ENCODE measurements around the gene MYO1E. TPM values are rescaled to one million over a fixed set of nuclear protein-coding genes. Genes with fewer than 3 reads are reported as not detected.

MYO1E gene
- total and polyA plus RNA-seq, 4 experiments from 2014 or later, result 2.1 to 4.6 TPM; not detected in 2

- Mint-ChIP-seq H3K4me3 (no peak overlapping the region), H3K36me3 (no peaks in the 10 kb centered on the region), H3K27me3 (peaks cover 1 to 6% of the 10 kb centered on the region in 2 donors), H3K4me1 (no peaks in the 10 kb centered on the region), H3K9me3 (no peaks in the 10 kb centered on the region), H3K27ac (no peak overlapping the region)
- ChIA-PET POLR2A (ENCODE audit: partially characterized antibody) (no interaction called here), CTCF (ENCODE audit: partially characterized antibody) (interaction anchor here (1.1 kb wide), 1 partner anchor 10 kb away, joined by 3 read pairs; no protein-coding TSS in a partner anchor)
- Histone ChIP-seq H3K27me3 (ENCODE audit: insufficient read depth, low read length) (no peaks in the 10 kb centered on the region), H3K36me3 (ENCODE audit: insufficient read depth, low read length) (no peaks in the 10 kb centered on the region), H3K4me1 (ENCODE audit: insufficient read depth, low read length) (no peaks in the 10 kb centered on the region), H3K27ac (ENCODE audit: low read depth, low read length) (no peak overlapping the region), H3K9me3 (ENCODE audit: control insufficient read depth in 1 of 2, low read length in 2 of 2) (no peaks in the 10 kb centered on the region), H3K4me3 (ENCODE audit: low read length in 2 of 2) (no peak overlapping the region)
- intact Hi-C loops (cut with micrococcal nuclease), result no loop called here
- DNase-seq, result no peak
Measured at GRCh38 chr15:59307165-59307537, 65.5 kb downstream of the MYO1E start.

GRCh38 chr15:59306520-59307164 is 66.0 kb downstream of the MYO1E start:
- peaks cover 1% of the 10 kb centered on the region in 2 donors for H3K27me3 Mint-ChIP-seq
- Histone ChIP-seq H3K27ac (ENCODE audit: low read depth, low read length) (no peak overlapping the region), H3K4me1 (ENCODE audit: insufficient read depth, low read length) (no peaks in the 10 kb centered on the region), H3K36me3 (ENCODE audit: insufficient read depth, low read length) (no peaks in the 10 kb centered on the region), H3K9me3 (ENCODE audit: control insufficient read depth in 1 of 2, low read length in 2 of 2) (no peaks in the 10 kb centered on the region), H3K27me3 (ENCODE audit: insufficient read depth, low read length) (no peaks in the 10 kb centered on the region), H3K4me3 (ENCODE audit: low read length in 2 of 2) (no peak overlapping the region)
- no peak overlapping the region for H3K27ac Mint-ChIP-seq
- H3K4me3 Mint-ChIP-seq, result no peak overlapping the region
- H3K9me3 Mint-ChIP-seq, result no peaks in the 10 kb centered on the region
- peaks cover 0 to 2% (median under 1%) of the 10 kb centered on the region in 4 donors for H3K4me1 Mint-ChIP-seq
- no peaks in the 10 kb centered on the region for H3K36me3 Mint-ChIP-seq
- no peak for DNase-seq
- CTCF ChIA-PET (ENCODE audit: partially characterized antibody), result interaction anchor here (1.1 kb wide), 1 partner anchor 11 kb away, joined by 3 read pairs; no protein-coding TSS in a partner anchor
- POLR2A ChIA-PET (ENCODE audit: partially characterized antibody), result no interaction called here
- intact Hi-C loops (cut with micrococcal nuclease), result no loop called here

- DNase-seq, result no peak
- ChIA-PET CTCF (ENCODE audit: partially characterized antibody) (no interaction called here), POLR2A (ENCODE audit: partially characterized antibody) (no interaction called here)
- Mint-ChIP-seq H3K36me3 (no peaks in the 10 kb centered on the region), H3K27ac (no peak overlapping the region), H3K4me1 (peaks cover 12 to 19% (median 15%) of the 10 kb centered on the region in 4 donors), H3K27me3 (peaks cover 0 to 1% of the 10 kb centered on the region in 2 donors), H3K9me3 (no peaks in the 10 kb centered on the region), H3K4me3 (no peak overlapping the region)
- Histone ChIP-seq H3K4me3 (ENCODE audit: low read length in 2 of 2) (no peak overlapping the region), H3K27me3 (ENCODE audit: insufficient read depth, low read length) (no peaks in the 10 kb centered on the region), H3K36me3 (ENCODE audit: insufficient read depth, low read length) (no peaks in the 10 kb centered on the region), H3K9me3 (ENCODE audit: control insufficient read depth in 1 of 2, low read length in 2 of 2) (no peaks in the 10 kb centered on the region), H3K27ac (ENCODE audit: low read depth, low read length) (no peak overlapping the region), H3K4me1 (ENCODE audit: insufficient read depth, low read length) (peaks cover 16% of the 10 kb centered on the region)
- intact Hi-C loops (cut with micrococcal nuclease), result no loop called here
Measured at GRCh38 chr15:59304807-59305206, 67.9 kb downstream of the MYO1E start.

GRCh38 chr15:59304034-59304795 is 68.5 kb downstream of the MYO1E start:
- peaks cover 0 to 1% of the 10 kb centered on the region in 2 donors for H3K27me3 Mint-ChIP-seq
- H3K4me1 Mint-ChIP-seq, result peaks cover 14 to 25% (median 19%) of the 10 kb centered on the region in 4 donors
- no peaks in the 10 kb centered on the region for H3K36me3 Mint-ChIP-seq
- no peaks in the 10 kb centered on the region for H3K9me3 Mint-ChIP-seq
- Histone ChIP-seq H3K27me3 (ENCODE audit: insufficient read depth, low read length) (no peaks in the 10 kb centered on the region), H3K9me3 (ENCODE audit: control insufficient read depth in 1 of 2, low read length in 2 of 2) (no peaks in the 10 kb centered on the region), H3K27ac (ENCODE audit: low read depth, low read length) (no peak overlapping the region), H3K4me3 (ENCODE audit: low read length in 2 of 2) (no peak overlapping the region), H3K36me3 (ENCODE audit: insufficient read depth, low read length) (no peaks in the 10 kb centered on the region), H3K4me1 (ENCODE audit: insufficient read depth, low read length) (peaks cover 22% of the 10 kb centered on the region)
- no peak overlapping the region for H3K27ac Mint-ChIP-seq
- ChIA-PET CTCF (ENCODE audit: partially characterized antibody) (no interaction called here), POLR2A (ENCODE audit: partially characterized antibody) (no interaction called here)
- no peak for DNase-seq
- intact Hi-C loops (cut with micrococcal nuclease), result no loop called here
- no peak overlapping the region for H3K4me3 Mint-ChIP-seq

- Mint-ChIP-seq H3K36me3 (no peaks in the 10 kb centered on the region), H3K27ac (no peak overlapping the region), H3K4me1 (peaks cover 16 to 30% (median 21%) of the 10 kb centered on the region in 4 donors), H3K27me3 (peaks cover 0 to 1% of the 10 kb centered on the region in 2 donors), H3K9me3 (no peaks in the 10 kb centered on the region), H3K4me3 (no peak overlapping the region)
- no peaks in the 10 kb centered on the region for H3K9me3 ChIP-seq (ENCODE audit: control insufficient read depth in 1 of 2, low read length in 2 of 2)
- no peaks in the 10 kb centered on the region for H3K27me3 ChIP-seq (ENCODE audit: insufficient read depth, low read length)
- no peak overlapping the region for H3K4me3 ChIP-seq (ENCODE audit: low read length in 2 of 2)
- H3K4me1 ChIP-seq (ENCODE audit: insufficient read depth, low read length), result peaks cover 25% of the 10 kb centered on the region
- no peak overlapping the region for H3K27ac ChIP-seq (ENCODE audit: low read depth, low read length)
- ChIA-PET POLR2A (ENCODE audit: partially characterized antibody) (no interaction called here), CTCF (ENCODE audit: partially characterized antibody) (no interaction called here)
- intact Hi-C loops (cut with micrococcal nuclease), result no loop called here
- H3K36me3 ChIP-seq (ENCODE audit: insufficient read depth, low read length), result no peaks in the 10 kb centered on the region
- no peak for DNase-seq
Measured at GRCh38 chr15:59303633-59304032, 69.0 kb downstream of the MYO1E start.

- intact Hi-C loops (cut with micrococcal nuclease), result no loop called here
- POLR2A ChIA-PET (ENCODE audit: partially characterized antibody), result no interaction called here
- peak overlapping the region in 1 of 7 donors; percentile 36 for H3K27ac Mint-ChIP-seq
Measured at GRCh38 chr15:59303136-59303535, 69.5 kb downstream of the MYO1E start.

GRCh38 chr15:59301527-59301926 is 71.1 kb downstream of the MYO1E start:
- Mint-ChIP-seq H3K4me1 (peaks cover 24 to 37% (median 29%) of the 10 kb centered on the region in 4 donors), H3K9me3 (no peaks in the 10 kb centered on the region), H3K4me3 (peak overlapping the region in 3 of 8 donors; percentile 15 to 74 (median 32)), H3K27ac (peak overlapping the region in 3 of 7 donors; percentile 22 to 90 (median 60)), H3K36me3 (no peaks in the 10 kb centered on the region), H3K27me3 (no peaks in the 10 kb centered on the region)
- H3K4me1 ChIP-seq (ENCODE audit: insufficient read depth, low read length), result peaks cover 33% of the 10 kb centered on the region
- POLR2A ChIA-PET (ENCODE audit: partially characterized antibody), result no interaction called here
- H3K27ac ChIP-seq (ENCODE audit: low read depth, low read length), result no peak overlapping the region
- no peaks in the 10 kb centered on the region for H3K9me3 ChIP-seq (ENCODE audit: control insufficient read depth in 1 of 2, low read length in 2 of 2)
- no peaks in the 10 kb centered on the region for H3K36me3 ChIP-seq (ENCODE audit: insufficient read depth, low read length)
- no peaks in the 10 kb centered on the region for H3K27me3 ChIP-seq (ENCODE audit: insufficient read depth, low read length)
- CTCF ChIA-PET (ENCODE audit: partially characterized antibody), result no interaction called here
- no peak for DNase-seq
- H3K4me3 ChIP-seq (ENCODE audit: low read length in 2 of 2), result no peak overlapping the region
- intact Hi-C loops (cut with micrococcal nuclease), result no loop called here

More at GRCh38 chr15:59303136-59303535, 69.5 kb downstream of the MYO1E start:
- no peak overlapping the region for H3K4me3 Mint-ChIP-seq
- no peaks in the 10 kb centered on the region for H3K9me3 Mint-ChIP-seq
- no peak for DNase-seq
- H3K27me3 Mint-ChIP-seq, result peaks cover 0 to 1% of the 10 kb centered on the region in 2 donors
- no peak overlapping the region for H3K4me3 ChIP-seq (ENCODE audit: low read length in 2 of 2)
- H3K4me1 ChIP-seq (ENCODE audit: insufficient read depth, low read length), result peaks cover 30% of the 10 kb centered on the region
- no peaks in the 10 kb centered on the region for H3K36me3 Mint-ChIP-seq
- CTCF ChIA-PET (ENCODE audit: partially characterized antibody), result no interaction called here
- no peak overlapping the region for H3K27ac ChIP-seq (ENCODE audit: low read depth, low read length)
- no peaks in the 10 kb centered on the region for H3K36me3 ChIP-seq (ENCODE audit: insufficient read depth, low read length)
- no peaks in the 10 kb centered on the region for H3K9me3 ChIP-seq (ENCODE audit: control insufficient read depth in 1 of 2, low read length in 2 of 2)
- no peaks in the 10 kb centered on the region for H3K27me3 ChIP-seq (ENCODE audit: insufficient read depth, low read length)
- H3K4me1 Mint-ChIP-seq, result peaks cover 21 to 35% (median 26%) of the 10 kb centered on the region in 4 donors

Measured in CD4-positive, alpha-beta memory T cell (primary cell).